HS-5 (cell line): ENCODE data around the gene PMVK.
"Not testable (repeated sequence)": the region's sequence is repeated elsewhere in the genome, so short reads cannot be mapped to it uniquely, and the experiment has no call there.

Experiments used
- DNase-seq: peaks from one replicate; pipeline ENCODE4 v3.0.0-alpha.2; 2012; ENCODE audit warnings: low read depth

PMVK gene

GRCh38 chr1:154913273-154913672 lies 23.2 kb downstream of the PMVK start:
- DNase-seq: no peak

- DNase-seq: no peak
Observed at GRCh38 chr1:154912755-154913154, 23.8 kb downstream of the PMVK start.

GRCh38 chr1:154911691-154912550 lies 24.6 kb downstream of the PMVK start:
- no peak for DNase-seq

- DNase-seq: no peak
Observed at GRCh38 chr1:154910851-154911250, 25.7 kb downstream of the PMVK start.

GRCh38 chr1:154908937-154909336 lies 27.6 kb downstream of the PMVK start:
- no peak for DNase-seq

- not testable (repeated sequence) for DNase-seq
Observed at GRCh38 chr1:154908129-154908528, 28.4 kb downstream of the PMVK start.

- DNase-seq: no peak
Observed at GRCh38 chr1:154906621-154907081, 29.9 kb downstream of the PMVK start.

- DNase-seq: no peak
Observed at GRCh38 chr1:154902938-154903566, 33.5 kb downstream of the PMVK start.

- DNase-seq: no peak
Observed at GRCh38 chr1:154901591-154901990, 34.9 kb downstream of the PMVK start.

- no peak for DNase-seq
Observed at GRCh38 chr1:154899041-154899440, 37.5 kb downstream of the PMVK start.

- DNase-seq: no peak
Observed at GRCh38 chr1:154896771-154897286, 39.7 kb downstream of the PMVK start.

GRCh38 chr1:154895798-154896197 lies 40.7 kb downstream of the PMVK start:
- no peak for DNase-seq

GRCh38 chr1:154891452-154891851 lies 45.1 kb downstream of the PMVK start:
- no peak for DNase-seq

GRCh38 chr1:154888757-154889156 lies 47.8 kb downstream of the PMVK start:
- DNase-seq: no peak

- no peak for DNase-seq
Observed at GRCh38 chr1:154886281-154887015, 50.1 kb downstream of the PMVK start.

- DNase-seq: no peak
Observed at GRCh38 chr1:154884869-154885701, 51.4 kb downstream of the PMVK start.

- DNase-seq: no peak
Observed at GRCh38 chr1:154883919-154884868, 52.3 kb downstream of the PMVK start.

- DNase-seq: no peak
Observed at GRCh38 chr1:154881820-154882535, 54.5 kb downstream of the PMVK start.

GRCh38 chr1:154880671-154881070 lies 55.8 kb downstream of the PMVK start:
- no peak for DNase-seq

GRCh38 chr1:154879038-154879421 lies 57.5 kb downstream of the PMVK start:
- no peak for DNase-seq
